GM10847 (cell line): ENCODE data around the gene ZSCAN16.

Experiments
- POLR2A ChIP-seq: IDR thresholded peaks from 2 replicates; pipeline ENCODE4 v1.6.1; 2011; ENCODE audit not compliant: insufficient read length; ENCODE audit errors: extremely low read depth

Gene ZSCAN16

DNA sequence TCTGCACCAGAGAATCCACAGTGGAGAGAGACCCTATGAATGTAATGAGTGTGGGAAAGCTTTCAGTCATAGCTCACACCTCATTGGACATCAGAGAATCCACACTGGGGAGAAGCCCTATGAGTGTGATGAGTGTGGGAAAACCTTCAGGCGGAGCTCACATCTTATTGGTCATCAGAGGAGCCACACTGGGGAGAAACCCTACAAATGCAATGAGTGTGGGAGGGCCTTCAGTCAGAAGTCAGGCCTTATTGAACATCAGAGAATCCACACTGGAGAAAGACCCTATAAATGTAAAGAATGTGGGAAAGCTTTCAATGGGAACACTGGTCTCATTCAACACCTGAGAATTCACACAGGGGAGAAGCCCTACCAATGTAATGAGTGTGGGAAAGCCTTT is 29.1 kb downstream of the ZSCAN16 start:
- no peak for TF ChIP-seq POLR2A

DNA sequence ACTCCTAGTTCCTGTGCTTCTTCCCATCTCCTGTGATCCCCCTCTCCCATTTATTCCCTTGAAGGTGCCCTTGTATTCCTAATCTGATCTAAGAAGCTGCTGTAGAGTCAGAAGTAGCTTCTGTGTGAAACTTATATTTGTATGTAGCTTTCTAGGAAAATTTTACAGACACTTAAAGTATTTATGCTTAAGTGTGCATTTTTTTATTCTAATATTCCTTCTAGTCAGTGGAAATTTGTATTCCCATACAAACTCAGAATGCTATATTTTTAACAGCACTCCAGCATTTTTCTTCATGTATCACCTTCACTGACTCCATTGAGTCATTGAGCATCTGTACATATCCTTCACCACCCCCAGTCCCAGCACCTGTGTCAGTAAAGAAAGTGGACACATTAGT is 29.9 kb downstream of the ZSCAN16 start:
- no peak for TF ChIP-seq POLR2A

- no peak for TF ChIP-seq POLR2A
Observed at GRCh38 chr6:28158318-28158717, 33.9 kb downstream of the ZSCAN16 start.

DNA sequence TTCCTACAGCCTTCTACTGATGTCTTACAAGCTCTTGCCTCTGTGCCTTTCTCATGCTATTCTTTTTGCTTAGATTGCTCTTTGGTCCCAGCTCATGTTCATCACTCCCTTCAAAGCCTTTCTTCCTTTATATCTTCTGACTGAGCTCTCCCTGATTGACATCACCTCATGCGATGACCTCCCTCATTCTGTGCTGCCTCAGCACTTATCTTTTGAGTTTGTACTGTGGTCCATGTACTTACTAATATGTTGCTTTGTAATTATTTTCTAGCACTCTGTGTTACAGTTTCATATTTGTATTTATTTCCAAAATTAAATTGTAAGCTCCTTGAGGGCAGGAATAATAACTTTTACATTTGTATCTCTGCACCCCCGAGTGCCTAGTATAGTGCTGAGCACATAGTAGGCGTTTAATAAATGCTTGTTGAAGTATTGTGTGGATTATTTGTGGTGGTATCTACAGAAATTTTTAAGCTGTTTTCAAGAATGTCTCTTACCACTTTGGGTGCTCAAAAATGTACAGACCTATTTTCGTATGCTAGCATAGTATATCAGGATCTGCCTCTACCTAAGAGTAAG is 34.7 kb downstream of the ZSCAN16 start:
- TF ChIP-seq POLR2A, result no peak

- no peak for TF ChIP-seq POLR2A
Observed at GRCh38 chr6:28160233-28160632, 35.8 kb downstream of the ZSCAN16 start.

DNA sequence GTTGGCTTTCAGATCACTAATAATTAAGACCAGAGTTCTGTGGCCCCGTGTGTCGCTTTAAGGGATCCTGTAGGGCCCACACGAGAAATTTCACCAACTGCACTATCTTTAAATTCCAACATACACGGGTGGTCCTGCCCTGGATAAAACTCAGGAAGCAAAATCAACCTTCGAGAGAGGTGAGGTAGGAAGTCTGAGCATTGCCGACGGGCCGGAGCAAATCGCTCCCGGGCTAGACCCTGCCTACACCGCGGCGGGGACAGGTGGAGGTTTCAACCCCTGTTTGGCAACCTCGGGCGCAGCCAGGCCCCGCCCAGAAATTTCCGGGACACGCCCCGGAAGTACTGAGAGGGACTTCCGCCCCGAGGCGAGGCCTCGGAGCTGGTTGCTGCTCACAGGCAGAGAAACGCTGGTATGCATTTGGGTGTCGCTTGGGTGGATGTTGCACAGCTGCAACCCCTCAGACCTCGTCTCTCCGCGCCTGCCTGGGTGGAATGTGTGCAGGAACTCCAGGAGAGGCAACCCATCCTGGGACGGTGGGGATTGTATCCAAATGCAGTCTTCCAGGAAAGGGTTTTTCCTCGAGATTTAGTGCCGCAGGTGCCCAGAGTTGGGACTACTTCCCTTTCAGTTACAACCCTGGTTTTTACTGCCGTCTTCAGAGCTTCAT is 37.1 kb downstream of the ZSCAN16 start:
- peak; percentile 69 for TF ChIP-seq POLR2A

DNA sequence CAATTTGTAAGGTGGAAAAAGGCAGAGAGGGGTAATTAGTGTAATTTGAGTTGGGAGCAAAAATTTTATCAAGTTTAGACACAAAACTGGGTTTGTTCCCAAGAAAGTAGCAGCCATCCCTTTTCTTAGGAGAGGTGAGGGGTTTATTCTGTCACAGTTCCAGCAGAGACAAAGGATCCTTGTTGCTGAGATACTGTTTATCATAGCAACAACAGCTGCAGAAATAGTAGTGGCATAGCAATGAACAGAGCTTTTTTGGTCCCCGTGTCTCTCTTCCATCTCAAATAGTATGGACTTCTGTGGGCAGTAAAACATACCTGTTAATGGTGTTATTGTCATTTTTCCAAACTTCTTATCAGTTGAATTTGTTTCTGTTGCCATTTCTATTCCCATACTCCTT is 41.2 kb downstream of the ZSCAN16 start:
- no peak for TF ChIP-seq POLR2A

- TF ChIP-seq POLR2A, result no peak
Observed at GRCh38 chr6:28167068-28167467, 42.7 kb downstream of the ZSCAN16 start.

- no peak for TF ChIP-seq POLR2A
Observed at GRCh38 chr6:28167926-28168325, 43.5 kb downstream of the ZSCAN16 start.

GRCh38 chr6:28171271-28171670 is 46.9 kb downstream of the ZSCAN16 start:
- TF ChIP-seq POLR2A, result no peak

GRCh38 chr6:28172006-28172405 is 47.6 kb downstream of the ZSCAN16 start:
- TF ChIP-seq POLR2A, result no peak

GRCh38 chr6:28176373-28176772 is 52.0 kb downstream of the ZSCAN16 start:
- no peak for TF ChIP-seq POLR2A
